DND-41 (cell line): Measurements from ENCODE around the gene SRF.
A peak's percentile ranks its signal among the peaks of the same experiment; 100 is the strongest.

Experiments used
- ATAC-seq: fragments of 200-7000 bp; cut with Tn5 transposase; 3 replicates; pipeline ENCODE4 v1.9.1; 2021; ENCODE audit warnings: low read depth; ENCODE audit not compliant: insufficient read depth
- DNase-seq: peaks from one replicate; pipeline ENCODE4 v3.0.0-alpha.2; 2020
- H2AFZ ChIP-seq: 2 replicates; pipeline ENCODE4 v1.6.0; 2012; ENCODE audit warnings: low read depth, low read length
- H3K27ac ChIP-seq: 2 replicates; pipeline ENCODE4 v1.5.1; 2012; ENCODE audit warnings: low read length, inconsistent platforms
- H3K27me3 ChIP-seq: fragments of 200-600 bp; sonication (generic); 2 replicates; pipeline ENCODE4 v1.6.0; 2012; ENCODE audit warnings: low read length, mild to moderate bottlenecking, inconsistent platforms; ENCODE audit not compliant: insufficient read depth, poor library complexity
- H3K36me3 ChIP-seq: 2 replicates; pipeline ENCODE4 v1.5.1; 2012; ENCODE audit warnings: low read length, inconsistent platforms; ENCODE audit not compliant: insufficient read depth
- H3K4me1 ChIP-seq: 2 replicates; pipeline ENCODE4 v1.5.1; 2012; ENCODE audit warnings: mild to moderate bottlenecking, low read length; ENCODE audit not compliant: insufficient read depth
- H3K4me2 ChIP-seq: 2 replicates; pipeline ENCODE4 v1.6.0; 2012; ENCODE audit warnings: mild to moderate bottlenecking, moderate library complexity, low read length, inconsistent platforms; ENCODE audit not compliant: insufficient read depth
- H3K4me3 ChIP-seq, 2 experiments: fragments of 200-600 bp in 1 of 2; shearing (Covaris generic) in 1 of 2; 2 replicates each; pipeline ENCODE4 v1.5.1; 2012 to 2016; ENCODE audit warnings: inconsistent platforms in 2 of 2, low read length in 2 of 2, mild to moderate bottlenecking in 2 of 2, low read depth in 1 of 2, moderate library complexity in 1 of 2
- H3K79me2 ChIP-seq: 2 replicates; pipeline ENCODE4 v1.6.0; 2012; ENCODE audit warnings: low read length, inconsistent platforms; ENCODE audit not compliant: insufficient read depth
- H3K9ac ChIP-seq: 2 replicates; pipeline ENCODE4 v1.6.0; 2012; ENCODE audit warnings: low read depth, mild to moderate bottlenecking, inconsistent platforms, low read length, moderate library complexity
- H3K9me3 ChIP-seq: 2 replicates; pipeline ENCODE4 v1.5.1; 2012; ENCODE audit warnings: low read length, moderate library complexity, mild to moderate bottlenecking, inconsistent platforms; ENCODE audit not compliant: insufficient read depth, severe bottlenecking
- H4K20me1 ChIP-seq: 2 replicates; pipeline ENCODE4 v1.6.0; 2012; ENCODE audit warnings: low read length; ENCODE audit not compliant: insufficient read depth
- CTCF ChIP-seq: IDR thresholded peaks from 2 replicates; pipeline ENCODE4 v1.5.1; 2012; ENCODE audit warnings: borderline replicate concordance, low read length, moderate library complexity, mild to moderate bottlenecking; ENCODE audit not compliant: poor library complexity, severe bottlenecking; ENCODE audit errors: extremely low read depth
- EZH2 ChIP-seq: IDR thresholded peaks from 3 replicates; pipeline ENCODE4 v1.6.1; 2012; ENCODE audit warnings: borderline replicate concordance, low read depth, mild to moderate bottlenecking, moderate library complexity, low read length, inconsistent platforms; ENCODE audit not compliant: severe bottlenecking

Gene SRF

GRCh38 chr6:43175676-43176422 is 4.8 kb downstream of the SRF start:
- TF ChIP-seq CTCF, result no peak
- peak overlapping the region; percentile 23; the same call in 1 of the 2 replicates for H3K27ac ChIP-seq
- peaks cover 41% of the 10 kb centered on the region for H3K4me1 ChIP-seq
- no peak overlapping the region for H2AFZ ChIP-seq
- peaks cover 59% of the 10 kb centered on the region for H3K36me3 ChIP-seq
- peak overlapping the region; percentile 13; the same call in 1 of the 2 replicates for H3K4me2 ChIP-seq
- no peaks in the 10 kb centered on the region for H3K9me3 ChIP-seq
- no peak for DNase-seq
- H4K20me1 ChIP-seq, result peaks cover 45% of the 10 kb centered on the region
- ATAC-seq, result no peak
- H3K79me2 ChIP-seq, result peaks cover 50% of the 10 kb centered on the region
- H3K27me3 ChIP-seq, result no peaks in the 10 kb centered on the region
- H3K9ac ChIP-seq, result no peak overlapping the region
- no peak overlapping the region for H3K4me3 ChIP-seq

GRCh38 chr6:43176423-43176786 is 5.3 kb downstream of the SRF start:
- Histone ChIP-seq H3K4me2 (no peak overlapping the region), H3K27ac (no peak overlapping the region)

GRCh38 chr6:43178150-43178549 is 7.1 kb downstream of the SRF start:
- no peaks in the 10 kb centered on the region for H3K27me3 ChIP-seq
- no peak overlapping the region for H3K4me2 ChIP-seq
- H3K79me2 ChIP-seq, result peaks cover 41% of the 10 kb centered on the region
- no peak for TF ChIP-seq CTCF
- TF ChIP-seq EZH2, result no peak
- no peak overlapping the region for H3K27ac ChIP-seq
- H3K9me3 ChIP-seq, result no peaks in the 10 kb centered on the region
- H3K4me3 ChIP-seq, result no peak overlapping the region
- H3K4me1 ChIP-seq, result peaks cover 50% of the 10 kb centered on the region
- peaks cover 34% of the 10 kb centered on the region for H4K20me1 ChIP-seq
- ATAC-seq (no peak), DNase-seq (no peak)
- H3K9ac ChIP-seq, result no peak overlapping the region
- peaks cover 57% of the 10 kb centered on the region for H3K36me3 ChIP-seq
- no peak overlapping the region for H2AFZ ChIP-seq

More at GRCh38 chr6:43176423-43176786, 5.3 kb downstream of the SRF start:
- Histone ChIP-seq H4K20me1 (peaks cover 45% of the 10 kb centered on the region), H3K27me3 (no peaks in the 10 kb centered on the region), H3K9ac (no peak overlapping the region), H2AFZ (no peak overlapping the region), H3K4me3 (no peak overlapping the region), H3K79me2 (peaks cover 48% of the 10 kb centered on the region), H3K9me3 (no peaks in the 10 kb centered on the region), H3K36me3 (peaks cover 59% of the 10 kb centered on the region), H3K4me1 (peaks cover 46% of the 10 kb centered on the region)
- no peak for TF ChIP-seq EZH2
- TF ChIP-seq CTCF, result no peak
- ATAC-seq (no peak), DNase-seq (no peak)
